Body of pancreas (tissue), 4 donors: ENCODE data around the gene DCAF4. TPM values are rescaled to one million over a fixed set of nuclear protein-coding genes. Genes with fewer than 3 reads are reported as not detected.

Source experiments
- ATAC-seq: fragments of 150-250 bp; one replicate; pipeline ENCODE4 v1.9.1; 2016
- DNase-seq, 4 donors: peaks; one replicate each; pipeline ENCODE4 v3.0.0-alpha.2; 2019
- H3K27ac ChIP-seq, 4 donors: fragments of 200-600 bp; sonication (generic); 1 replicate in 3 of 4; 2 replicates in 1 of 4; pipeline versions ENCODE4 v1.5.1 to v1.6.1; 2016 to 2019; ENCODE audit warnings: mild to moderate bottlenecking in 1 of 4, mixed read lengths in 1 of 4, moderate library complexity in 1 of 4
- H3K27me3 ChIP-seq, 2 donors: fragments of 200-600 bp; sonication (generic); one replicate each; pipeline ENCODE4 v1.6.0; 2016; ENCODE audit warnings: mild to moderate bottlenecking in 1 of 2
- H3K36me3 ChIP-seq, 2 donors: fragments of 200-600 bp; sonication (generic); replicated peaks in 1 of 2; 2 replicates each; pipeline ENCODE4 v1.5.1; 2016; ENCODE audit warnings: low read depth in 2 of 2; ENCODE audit not compliant: insufficient read depth in 1 of 2
- H3K4me1 ChIP-seq: fragments of 200-600 bp; sonication (generic); one replicate; pipeline ENCODE4 v1.6.0; 2016
- H3K4me3 ChIP-seq, 2 donors: fragments of 200-600 bp; sonication (generic); 1 replicate in 1 of 2; 2 replicates in 1 of 2; pipeline ENCODE4 v1.5.1; 2016 to 2019
- H3K9me3 ChIP-seq, 3 donors: fragments of 200-600 bp; sonication (generic); 1 replicate in 2 of 3; 2 replicates in 1 of 3; pipeline ENCODE4 v1.5.1; 2016
- POLR2A ChIP-seq, 3 donors: fragments of 450-650 bp; IDR thresholded peaks; one replicate each; pipeline ENCODE4 v1.6.1; 2016; ENCODE audit warnings: antibody characterized with exemption in 3 of 3, mild to moderate bottlenecking in 2 of 3
- WGBS, 2 donors: methylation state at CpG; one replicate each; pipeline ENCODE4 v1.1.5; 2017; 5-methylcytosine and 5-hydroxymethylcytosine counted together
- intact Hi-C: fragments of 100-400 bp; cut with DNase I; formaldehyde crosslinking; loops from one replicate; pipeline ENCODE4 v1.15.1; 2023
- total RNA-seq, 2 donors: library from RNA; depleted of rRNA; stranded (reverse); fragments of >200 nt; gene quantifications; one replicate each; pipeline ENCODE4 v1.1.0, GENCODE V29; 2016
- TF ChIP-seq, protein P1 (sequence below), 7 experiments: fragments of 450-650 bp in 4 of 7; fragments of 200-600 bp in 3 of 7; sonication (generic) in 3 of 7; IDR thresholded peaks; one replicate each; pipeline ENCODE4 v1.5.1; 2016 to 2019; ENCODE audit warnings: antibody characterized with exemption in 7 of 7

DCAF4 gene
- total RNA-seq, 2 donors from 2014 or later = 10.4 to 39.2 TPM

DNA sequence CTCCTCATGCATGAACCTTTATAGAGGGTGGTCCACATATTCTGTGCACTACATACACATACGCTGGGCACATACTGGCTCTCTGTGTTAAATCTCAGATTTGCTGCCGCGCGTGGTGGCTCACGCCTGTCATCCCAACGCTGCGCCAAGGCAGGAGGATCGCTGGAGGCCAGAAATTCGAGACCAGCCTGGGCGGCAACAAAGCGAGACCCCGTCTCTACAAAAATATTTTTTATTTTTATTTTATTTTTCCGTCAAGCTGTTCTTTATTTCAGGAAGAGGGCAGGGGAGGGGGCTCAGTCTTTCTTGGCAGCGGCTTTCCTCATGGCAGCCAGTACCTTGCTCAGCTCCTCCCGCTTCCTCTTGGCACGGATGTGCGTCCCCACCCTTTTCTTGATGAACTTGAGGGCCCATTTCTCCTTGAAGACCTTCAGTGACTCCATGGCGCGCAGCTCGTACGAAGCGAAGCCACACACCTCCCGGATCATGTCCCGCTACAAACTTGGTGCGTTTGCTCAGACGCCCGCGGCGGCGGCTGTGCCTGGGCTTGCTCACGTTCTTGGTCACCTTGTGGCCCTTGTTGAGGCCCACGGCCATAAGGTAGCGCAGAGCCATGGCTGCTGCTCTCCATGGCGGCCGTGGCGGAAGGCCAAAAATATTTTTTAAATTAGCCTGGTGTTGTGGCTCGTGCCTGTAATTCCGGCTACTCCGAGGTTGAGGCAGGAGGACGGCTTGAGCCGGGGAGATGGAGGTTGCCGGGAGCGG lies 3.2 kb downstream of the DCAF4 start:
- H3K4me1 ChIP-seq = peaks cover 19% of the 10 kb centered on the region
- no peaks in the 10 kb centered on the region for H3K27me3 ChIP-seq
- no peak overlapping the region for H3K27ac ChIP-seq
- 96 to 97% methylated on average over 41 to 43 of the region's 43 CpGs for WGBS, 2 donors
- ATAC-seq (no peak), DNase-seq (no peak)
- no peaks in the 10 kb centered on the region for H3K9me3 ChIP-seq
- intact Hi-C loops = no loop called here
- no peaks in the 10 kb centered on the region for H3K36me3 ChIP-seq
- TF ChIP-seq POLR2A (IDR thresholded peaks at IDR 0.05) = no peak
- TF ChIP-seq, protein P1, sequence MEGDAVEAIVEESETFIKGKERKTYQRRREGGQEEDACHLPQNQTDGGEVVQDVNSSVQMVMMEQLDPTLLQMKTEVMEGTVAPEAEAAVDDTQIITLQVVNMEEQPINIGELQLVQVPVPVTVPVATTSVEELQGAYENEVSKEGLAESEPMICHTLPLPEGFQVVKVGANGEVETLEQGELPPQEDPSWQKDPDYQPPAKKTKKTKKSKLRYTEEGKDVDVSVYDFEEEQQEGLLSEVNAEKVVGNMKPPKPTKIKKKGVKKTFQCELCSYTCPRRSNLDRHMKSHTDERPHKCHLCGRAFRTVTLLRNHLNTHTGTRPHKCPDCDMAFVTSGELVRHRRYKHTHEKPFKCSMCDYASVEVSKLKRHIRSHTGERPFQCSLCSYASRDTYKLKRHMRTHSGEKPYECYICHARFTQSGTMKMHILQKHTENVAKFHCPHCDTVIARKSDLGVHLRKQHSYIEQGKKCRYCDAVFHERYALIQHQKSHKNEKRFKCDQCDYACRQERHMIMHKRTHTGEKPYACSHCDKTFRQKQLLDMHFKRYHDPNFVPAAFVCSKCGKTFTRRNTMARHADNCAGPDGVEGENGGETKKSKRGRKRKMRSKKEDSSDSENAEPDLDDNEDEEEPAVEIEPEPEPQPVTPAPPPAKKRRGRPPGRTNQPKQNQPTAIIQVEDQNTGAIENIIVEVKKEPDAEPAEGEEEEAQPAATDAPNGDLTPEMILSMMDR (IDR thresholded peaks at IDR 0.05) = no peak
- H3K4me3 ChIP-seq = no peak overlapping the region

DNA sequence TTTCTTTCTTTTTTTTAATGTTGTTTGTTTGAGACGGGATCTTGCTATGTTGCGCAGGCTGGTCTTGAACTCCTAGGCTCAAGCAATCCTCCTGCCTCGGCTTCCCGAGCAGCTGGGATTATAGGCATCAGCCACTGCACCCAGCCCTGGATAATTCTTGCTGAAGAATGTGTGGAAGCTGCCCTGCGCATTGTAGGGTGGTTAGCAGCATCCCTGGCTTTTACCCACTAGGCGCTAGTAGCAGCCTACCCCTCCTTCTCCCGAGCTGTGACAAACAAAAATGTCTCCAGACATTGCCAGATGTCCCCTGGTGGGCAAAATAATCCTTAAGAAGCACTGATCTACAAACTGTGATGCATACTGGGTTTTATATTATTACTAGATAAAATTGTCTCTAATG lies 6.6 kb downstream of the DCAF4 start:
- Histone ChIP-seq H3K9me3 (no peaks in the 10 kb centered on the region), H3K36me3 (no peaks in the 10 kb centered on the region), H3K4me1 (peaks cover 2% of the 10 kb centered on the region), H3K27me3 (no peaks in the 10 kb centered on the region), H3K4me3 (no peak overlapping the region), H3K27ac (no peak overlapping the region)
- TF ChIP-seq, protein P1 (IDR thresholded peaks at IDR 0.05) = no peak
- TF ChIP-seq POLR2A (IDR thresholded peaks at IDR 0.05) = no peak
- 85 to 96% methylated on average over 7 of the region's 7 CpGs for WGBS, 2 donors
- ATAC-seq = no peak
- no peak for DNase-seq
- intact Hi-C loops = no loop called here

- intact Hi-C loops = no loop called here
- DNase-seq = no peak
- TF ChIP-seq POLR2A (IDR thresholded peaks at IDR 0.05) = no peak
- TF ChIP-seq, protein P1 (IDR thresholded peaks at IDR 0.05) = no peak
- Histone ChIP-seq H3K9me3 (no peaks in the 10 kb centered on the region), H3K27me3 (no peaks in the 10 kb centered on the region), H3K36me3 (peaks cover 0 to 22% of the 10 kb centered on the region in 2 donors), H3K4me3 (no peak overlapping the region), H3K4me1 (no peaks in the 10 kb centered on the region), H3K27ac (no peak overlapping the region)
- ATAC-seq = no peak
- 50 to 69% methylated on average over 5 to 13 of the region's 13 CpGs for WGBS, 2 donors
These were observed 13.4 kb downstream of the DCAF4 start for GRCh38 chr14:72939630-72940029.

DNA sequence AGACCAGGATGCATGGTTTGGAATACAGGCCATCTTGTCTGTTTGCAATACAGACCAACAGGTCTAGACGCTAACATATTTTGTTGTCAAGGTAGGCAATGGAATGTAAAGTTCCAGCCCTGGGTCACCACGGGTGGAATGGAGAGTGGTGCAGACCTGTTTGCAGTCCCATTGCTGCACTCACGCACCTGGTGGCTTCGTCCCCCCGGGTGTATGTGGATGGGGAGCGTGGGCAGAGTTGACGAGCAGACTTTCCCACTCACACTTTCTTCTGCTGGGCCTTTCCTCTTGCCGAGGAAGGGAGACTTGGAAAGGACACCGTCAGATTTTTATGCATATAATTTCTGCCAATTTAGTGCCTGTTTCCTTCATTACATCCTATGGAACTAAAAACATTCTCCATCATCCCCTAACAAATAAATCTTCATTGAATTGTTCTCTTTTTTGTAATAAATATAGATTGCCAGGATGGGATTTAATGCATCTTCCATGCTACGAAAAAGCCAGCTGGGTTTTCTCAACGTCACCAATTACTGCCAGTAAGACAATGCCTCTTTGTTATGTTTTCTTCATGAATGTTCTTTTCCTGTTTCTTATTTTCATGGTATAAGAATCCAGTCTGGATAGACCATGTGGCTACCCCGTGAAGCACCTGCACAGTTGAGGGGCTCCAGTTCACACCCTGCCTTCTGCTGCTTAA lies 15.2 kb downstream of the DCAF4 start:
- ATAC-seq (no peak), DNase-seq (no peak)
- no peak overlapping the region for H3K4me3 ChIP-seq
- H3K36me3 ChIP-seq = peaks cover 0 to 22% of the 10 kb centered on the region in 2 donors
- no peaks in the 10 kb centered on the region for H3K4me1 ChIP-seq
- no peak overlapping the region for H3K27ac ChIP-seq
- intact Hi-C loops = no loop called here
- TF ChIP-seq, protein P1 (IDR thresholded peaks at IDR 0.05) = no peak
- TF ChIP-seq POLR2A (IDR thresholded peaks at IDR 0.05) = no peak
- WGBS, 2 donors = 78 to 85% methylated on average over 12 of the region's 12 CpGs
- no peaks in the 10 kb centered on the region for H3K27me3 ChIP-seq
- H3K9me3 ChIP-seq = no peaks in the 10 kb centered on the region
